ENCODE measurements around the gene ENOX1.

The ENOX1 gene

GRCh38 chr13:43303033-43303729 lies 483.6 kb downstream of the ENOX1 start:
- TF ChIP-seq ZFX (IDR thresholded peaks at IDR 0.05; ENCODE audit: borderline replicate concordance) (no peak), CTCF (IDR thresholded peaks at IDR 0.05) (peak; percentile 69)
- no peak overlapping the region for H3K27ac ChIP-seq

- no peak overlapping the region for H3K27ac ChIP-seq
- TF ChIP-seq CTCF (IDR thresholded peaks at IDR 0.05) = no peak
Measured at GRCh38 chr13:43301346-43301969, 485.3 kb downstream of the ENOX1 start.

GRCh38 chr13:43300865-43301264 lies 485.9 kb downstream of the ENOX1 start:
- no peak overlapping the region for H3K27ac ChIP-seq
- TF ChIP-seq ZFX (IDR thresholded peaks at IDR 0.05; ENCODE audit: borderline replicate concordance) (no peak), CTCF (IDR thresholded peaks at IDR 0.05) (no peak)

GRCh38 chr13:43299374-43299773 lies 487.4 kb downstream of the ENOX1 start:
- H3K27ac ChIP-seq = no peak overlapping the region
- TF ChIP-seq CTCF (IDR thresholded peaks at IDR 0.05) = no peak
- no peak for TF ChIP-seq ZFX (IDR thresholded peaks at IDR 0.05; ENCODE audit: borderline replicate concordance)

- TF ChIP-seq CTCF (IDR thresholded peaks at IDR 0.05) (no peak), ZFX (IDR thresholded peaks at IDR 0.05; ENCODE audit: borderline replicate concordance) (no peak)
Measured at GRCh38 chr13:43298816-43299215, 488.0 kb downstream of the ENOX1 start.

GRCh38 chr13:43297967-43298678 lies 488.6 kb downstream of the ENOX1 start:
- H3K27ac ChIP-seq = no peak overlapping the region
- TF ChIP-seq CTCF (IDR thresholded peaks at IDR 0.05) (no peak), ZFX (IDR thresholded peaks at IDR 0.05; ENCODE audit: borderline replicate concordance) (no peak)

More at GRCh38 chr13:43298816-43299215, 488.0 kb downstream of the ENOX1 start:
- no peak overlapping the region for H3K27ac ChIP-seq
